Measurements from ENCODE around the gene CD2AP. TPM values are rescaled to one million over a fixed set of nuclear protein-coding genes. Genes with fewer than 3 reads are reported as not detected.

Gene CD2AP
- total and polyA plus RNA-seq, 2 of the 8 experiments (the other 6 are each of a cell fraction or from before 2014, with no cell fraction given), result 8.6 to 75.6 TPM

DNA sequence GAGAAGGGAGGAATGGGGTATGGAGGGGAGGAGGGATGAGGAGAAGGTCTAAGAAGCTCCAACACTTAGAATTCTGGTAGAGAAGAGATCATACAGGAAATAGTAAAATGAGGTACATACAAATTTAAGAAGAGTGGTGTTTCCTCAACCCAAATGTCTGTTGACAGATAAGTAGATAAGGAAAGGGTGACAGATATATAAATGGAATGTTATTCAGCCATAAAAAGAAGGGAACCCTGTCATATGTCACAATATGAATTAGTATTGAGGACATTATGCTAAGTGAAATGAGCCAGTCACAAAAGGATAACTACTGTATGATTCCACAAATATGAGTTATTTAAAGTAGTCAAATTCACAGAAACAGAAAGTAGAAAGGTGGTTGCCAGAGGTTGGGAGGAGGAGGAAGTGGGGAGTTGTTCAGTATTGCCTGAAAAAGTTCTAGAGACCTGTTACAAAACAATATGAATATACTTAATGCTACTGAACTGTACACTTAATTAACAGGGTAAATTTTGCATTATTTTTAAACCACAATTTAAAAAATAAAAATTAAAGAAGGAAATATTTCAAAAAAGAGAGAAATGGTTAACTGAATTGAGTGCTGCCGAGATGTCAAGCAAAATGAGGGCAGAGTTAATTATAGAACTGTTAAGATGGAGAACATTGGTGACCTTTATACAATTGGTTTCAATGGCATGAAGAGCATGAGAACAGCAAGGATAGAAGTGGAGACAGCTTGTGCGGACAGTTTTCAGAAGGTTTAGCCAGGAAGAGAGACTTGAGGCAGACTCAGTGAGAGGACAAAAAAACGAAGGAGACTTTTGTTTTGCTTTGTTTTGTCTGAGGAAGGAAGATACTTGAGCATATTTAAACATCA, 173.2 kb downstream of the CD2AP start (continued):
- TF ChIP-seq ATF2 (IDR thresholded peaks at IDR 0.05; ENCODE audit: low read length) (no peak), CBX8 (IDR thresholded peaks at IDR 0.05; ENCODE audit: borderline replicate concordance, low read depth, low read length) (no peak), RFX5 (IDR thresholded peaks at IDR 0.05; ENCODE audit: borderline replicate concordance, low read depth, low read length) (no peak)
